Prostate gland (tissue), 2 donors: ENCODE results near the gene PDE10A.

Experiments
- POLR2A ChIP-seq: fragments of 450-650 bp; IDR thresholded peaks from one replicate; pipeline ENCODE4 v1.6.1; 2016; ENCODE audit warnings: antibody characterized with exemption, mild to moderate bottlenecking
- POLR2AphosphoS5 ChIP-seq: sonication (generic); formaldehyde crosslinking; IDR thresholded peaks from one replicate; pipeline ENCODE4 v1.6.1; 2017; ENCODE audit warnings: antibody characterized with exemption
- TF ChIP-seq, protein P1 (sequence below), 4 experiments: fragments of 200-600 bp in 2 of 4; fragments of 450-650 bp in 2 of 4; sonication (generic) in 2 of 4; IDR thresholded peaks; 1 replicate in 3 of 4; 2 replicates in 1 of 4; pipeline ENCODE4 v1.5.1; 2016 to 2019; ENCODE audit warnings: antibody characterized with exemption in 4 of 4, mild to moderate bottlenecking in 2 of 4, moderate library complexity in 2 of 4

DNA sequence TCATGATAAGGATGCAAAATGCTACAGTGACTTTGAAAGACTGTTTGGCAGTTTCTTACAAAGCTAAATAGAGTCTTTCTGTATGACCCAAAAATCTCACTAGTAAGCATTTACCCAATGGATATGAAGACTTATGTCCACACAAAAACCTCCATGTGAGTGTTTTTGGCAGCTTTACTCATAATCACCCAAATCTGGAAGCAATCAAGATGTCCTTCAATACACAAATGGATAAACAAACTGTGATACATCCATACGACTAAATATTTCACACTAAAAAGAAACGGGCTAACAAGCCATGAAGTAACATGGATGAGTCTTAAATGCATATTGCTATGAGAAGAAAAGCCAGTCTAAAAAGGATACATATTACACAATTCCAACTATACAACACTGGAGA lies 117.2 kb downstream of the PDE10A start:
- TF ChIP-seq, protein P1, sequence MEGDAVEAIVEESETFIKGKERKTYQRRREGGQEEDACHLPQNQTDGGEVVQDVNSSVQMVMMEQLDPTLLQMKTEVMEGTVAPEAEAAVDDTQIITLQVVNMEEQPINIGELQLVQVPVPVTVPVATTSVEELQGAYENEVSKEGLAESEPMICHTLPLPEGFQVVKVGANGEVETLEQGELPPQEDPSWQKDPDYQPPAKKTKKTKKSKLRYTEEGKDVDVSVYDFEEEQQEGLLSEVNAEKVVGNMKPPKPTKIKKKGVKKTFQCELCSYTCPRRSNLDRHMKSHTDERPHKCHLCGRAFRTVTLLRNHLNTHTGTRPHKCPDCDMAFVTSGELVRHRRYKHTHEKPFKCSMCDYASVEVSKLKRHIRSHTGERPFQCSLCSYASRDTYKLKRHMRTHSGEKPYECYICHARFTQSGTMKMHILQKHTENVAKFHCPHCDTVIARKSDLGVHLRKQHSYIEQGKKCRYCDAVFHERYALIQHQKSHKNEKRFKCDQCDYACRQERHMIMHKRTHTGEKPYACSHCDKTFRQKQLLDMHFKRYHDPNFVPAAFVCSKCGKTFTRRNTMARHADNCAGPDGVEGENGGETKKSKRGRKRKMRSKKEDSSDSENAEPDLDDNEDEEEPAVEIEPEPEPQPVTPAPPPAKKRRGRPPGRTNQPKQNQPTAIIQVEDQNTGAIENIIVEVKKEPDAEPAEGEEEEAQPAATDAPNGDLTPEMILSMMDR (IDR thresholded peaks at IDR 0.05), result no peak
- TF ChIP-seq POLR2A, result no peak
- no peak for TF ChIP-seq POLR2AphosphoS5
